ENCODE data around the gene PCNA.

DNA sequence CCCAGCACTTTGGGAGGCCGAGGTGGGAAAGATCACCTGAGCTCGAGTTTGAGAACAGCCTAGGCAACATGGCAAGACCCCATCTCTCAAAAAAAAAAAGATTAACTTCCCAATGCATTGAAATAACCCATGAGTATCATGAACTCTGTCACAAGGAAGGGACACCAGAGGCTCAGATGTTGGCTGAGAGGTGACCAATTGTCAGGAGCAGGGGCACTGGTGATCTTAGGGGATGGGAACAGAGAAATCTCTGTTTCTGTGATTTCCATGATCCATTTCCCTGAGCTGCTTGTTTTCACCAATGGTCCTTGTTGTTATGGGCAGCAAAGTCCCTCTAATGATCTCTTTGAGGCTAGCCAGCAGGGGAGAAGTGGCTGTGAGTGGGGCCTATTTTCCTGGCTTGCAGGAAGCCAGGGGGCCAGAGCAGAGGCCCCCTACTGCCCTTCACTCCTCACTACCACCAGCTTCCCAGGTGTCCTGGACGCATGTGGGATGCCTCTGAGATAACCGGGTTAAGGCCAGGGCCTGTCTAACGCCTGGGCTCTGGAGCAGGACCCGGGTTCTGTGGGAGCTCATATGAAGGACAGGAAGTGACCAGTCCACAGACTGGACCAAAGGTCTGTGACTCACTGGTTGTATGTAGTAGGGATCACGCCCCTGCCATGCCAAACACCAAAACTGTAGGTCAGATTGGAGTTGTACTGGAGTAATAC, 54.4 kb downstream of the PCNA start:
- TF ChIP-seq, protein P1, sequence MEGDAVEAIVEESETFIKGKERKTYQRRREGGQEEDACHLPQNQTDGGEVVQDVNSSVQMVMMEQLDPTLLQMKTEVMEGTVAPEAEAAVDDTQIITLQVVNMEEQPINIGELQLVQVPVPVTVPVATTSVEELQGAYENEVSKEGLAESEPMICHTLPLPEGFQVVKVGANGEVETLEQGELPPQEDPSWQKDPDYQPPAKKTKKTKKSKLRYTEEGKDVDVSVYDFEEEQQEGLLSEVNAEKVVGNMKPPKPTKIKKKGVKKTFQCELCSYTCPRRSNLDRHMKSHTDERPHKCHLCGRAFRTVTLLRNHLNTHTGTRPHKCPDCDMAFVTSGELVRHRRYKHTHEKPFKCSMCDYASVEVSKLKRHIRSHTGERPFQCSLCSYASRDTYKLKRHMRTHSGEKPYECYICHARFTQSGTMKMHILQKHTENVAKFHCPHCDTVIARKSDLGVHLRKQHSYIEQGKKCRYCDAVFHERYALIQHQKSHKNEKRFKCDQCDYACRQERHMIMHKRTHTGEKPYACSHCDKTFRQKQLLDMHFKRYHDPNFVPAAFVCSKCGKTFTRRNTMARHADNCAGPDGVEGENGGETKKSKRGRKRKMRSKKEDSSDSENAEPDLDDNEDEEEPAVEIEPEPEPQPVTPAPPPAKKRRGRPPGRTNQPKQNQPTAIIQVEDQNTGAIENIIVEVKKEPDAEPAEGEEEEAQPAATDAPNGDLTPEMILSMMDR (IDR thresholded peaks at IDR 0.05; ENCODE audit: insufficient read depth, low read length, poor library complexity, severe bottlenecking), result no peak
- TF ChIP-seq EZH2phosphoT487 (conservative IDR thresholded peaks at IDR 0.05; ENCODE audit: low read length), result no peak
